DMS114 treated with DMSO at 0.1 percent for 48 hours (cell line): ENCODE data around the gene PTPRD.

Experiments used
- DNase-seq: peaks from one replicate; lab custom pipeline; 2025; ENCODE audit not compliant: unreplicated experiment; lab: John Stamatoyannopoulos, UW

Gene PTPRD

DNA sequence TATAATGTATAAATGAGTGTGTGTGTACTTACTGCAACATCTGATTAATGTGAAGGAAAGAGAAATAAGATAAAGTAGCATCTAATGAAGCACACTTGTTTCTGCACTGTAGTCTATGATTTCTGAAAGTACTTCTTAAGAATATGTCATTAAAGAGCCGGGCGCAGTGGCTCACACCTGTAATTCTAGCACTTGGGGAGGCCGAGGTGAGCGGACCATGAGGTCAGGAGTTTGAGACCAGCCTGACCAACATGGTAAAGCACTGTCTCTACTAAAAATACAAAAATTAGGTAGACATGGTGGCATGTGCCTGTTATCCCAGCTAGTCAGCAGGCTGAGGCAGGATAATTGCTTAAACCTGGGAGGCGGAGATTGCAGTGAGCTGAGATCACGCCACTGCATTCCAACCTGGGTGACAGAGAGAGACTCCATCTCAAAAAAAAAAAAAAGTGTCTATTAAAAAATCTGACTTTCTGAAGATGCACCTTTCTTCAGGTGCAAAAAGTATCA is 556.9 kb downstream of the PTPRD start:
- no peak for DNase-seq

- no peak for DNase-seq
These were observed 558.3 kb downstream of the PTPRD start for GRCh38 chr9:10054456-10054855.

DNA sequence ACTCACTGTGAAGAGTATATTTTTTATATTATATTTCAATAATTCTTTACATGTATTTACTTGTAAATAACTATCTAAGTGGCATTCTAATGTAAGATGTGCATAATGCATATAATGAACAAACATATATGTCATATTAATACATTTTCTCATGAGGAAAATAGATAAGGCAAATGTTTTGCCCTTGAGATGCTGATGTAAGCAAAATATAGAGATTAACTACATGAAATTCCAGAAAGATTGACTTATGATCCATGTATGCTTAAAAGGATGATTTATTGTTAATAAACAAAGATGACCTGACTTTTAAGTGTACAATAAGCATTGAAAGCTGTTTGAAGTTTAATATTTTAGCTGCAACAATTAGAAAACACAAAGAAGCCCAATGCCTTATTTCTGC is 559.9 kb downstream of the PTPRD start:
- DNase-seq: no peak

DNA sequence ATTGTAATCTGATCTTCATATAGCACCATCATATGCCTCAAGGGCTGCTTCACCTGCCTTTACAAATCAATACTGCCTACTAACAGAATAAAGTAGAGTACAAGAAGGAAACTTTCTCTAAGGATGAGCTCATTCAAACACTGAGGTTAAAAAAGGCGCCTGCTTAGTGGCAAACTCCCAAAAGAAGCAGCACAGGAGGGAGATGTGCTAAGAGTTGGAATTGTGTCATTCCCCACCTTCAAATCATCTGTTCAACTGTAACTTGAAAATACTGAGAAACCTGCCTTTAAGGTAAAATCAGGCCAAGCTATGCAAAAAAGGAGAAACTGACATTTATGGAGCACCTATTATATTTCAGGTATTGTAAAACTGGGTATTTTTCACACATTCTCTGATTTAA is 560.6 kb downstream of the PTPRD start:
- DNase-seq: no peak

DNA sequence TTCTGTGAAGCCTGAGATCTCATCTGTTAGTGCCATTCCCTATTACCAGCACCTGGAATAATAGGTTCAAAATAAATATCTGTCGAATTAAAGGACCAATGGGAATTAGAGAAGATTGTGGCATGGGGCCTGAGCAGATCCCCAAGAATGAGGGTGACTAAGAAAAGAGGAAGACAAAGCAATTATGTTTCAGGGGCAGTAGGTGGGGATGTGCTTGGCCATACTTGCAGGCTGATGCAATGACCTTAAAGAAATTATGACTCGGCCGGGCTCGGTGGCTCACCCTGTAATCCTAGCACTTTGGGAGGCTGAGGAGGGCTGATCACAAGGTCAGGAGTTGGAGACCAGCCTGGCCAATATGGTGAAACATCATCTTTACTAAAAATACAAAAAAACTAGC is 562.8 kb downstream of the PTPRD start:
- no peak for DNase-seq

- no peak for DNase-seq
These were observed 563.8 kb downstream of the PTPRD start for GRCh38 chr9:10048994-10049393.

GRCh38 chr9:10045598-10045997 is 567.2 kb downstream of the PTPRD start:
- peak; percentile 6 for DNase-seq

DNA sequence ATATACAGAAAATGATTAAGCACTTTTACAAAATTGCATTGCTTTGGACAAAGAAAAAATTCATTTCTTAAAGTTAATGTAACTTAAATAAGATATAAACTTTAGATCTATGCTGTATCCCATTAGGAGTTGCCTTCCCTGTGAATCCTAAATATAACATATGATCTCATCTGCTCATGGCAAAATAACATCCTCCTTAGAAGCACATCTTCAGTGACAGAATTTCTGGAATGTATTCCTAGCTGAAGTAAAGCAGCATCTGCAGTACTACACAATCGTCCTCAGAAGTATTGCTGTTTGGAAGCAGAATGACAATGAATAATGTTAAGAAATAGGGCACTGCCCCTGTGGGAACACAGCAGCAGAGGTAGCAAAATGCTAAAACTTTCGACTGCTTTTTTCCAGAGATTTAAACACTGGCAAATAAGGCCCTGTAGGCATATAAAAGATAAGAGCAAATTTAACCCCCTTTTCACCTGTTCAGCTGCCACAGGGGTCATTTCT is 571.0 kb downstream of the PTPRD start:
- no peak for DNase-seq

DNA sequence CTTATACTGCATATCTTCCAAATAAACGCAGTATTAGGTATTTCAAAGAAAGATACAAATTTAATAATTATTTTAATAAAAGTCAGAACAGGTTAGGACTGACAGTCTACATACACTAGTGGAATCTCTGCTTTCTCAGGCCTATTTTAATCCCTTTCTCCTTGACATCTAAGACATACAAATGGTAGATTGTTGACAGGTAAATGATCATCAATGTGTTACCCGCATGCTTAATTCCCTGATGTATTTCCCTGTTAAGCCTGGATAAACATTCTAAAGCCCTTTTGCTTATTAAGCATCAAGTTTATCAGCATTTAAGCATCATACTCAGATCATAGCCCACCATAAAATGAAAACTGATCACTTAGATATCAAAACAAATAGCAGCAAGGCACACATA is 576.7 kb downstream of the PTPRD start:
- DNase-seq: no peak

- no peak for DNase-seq
These were observed 580.6 kb downstream of the PTPRD start for GRCh38 chr9:10032166-10032565.

GRCh38 chr9:10026443-10026984 is 586.3 kb downstream of the PTPRD start:
- DNase-seq: no peak

GRCh38 chr9:10015755-10016154 is 597.0 kb downstream of the PTPRD start:
- DNase-seq: no peak

- DNase-seq: no peak
These were observed 597.9 kb downstream of the PTPRD start for GRCh38 chr9:10014889-10015288.

GRCh38 chr9:10009401-10009800 is 603.4 kb downstream of the PTPRD start:
- no peak for DNase-seq

GRCh38 chr9:10008101-10008799 is 604.6 kb downstream of the PTPRD start:
- no peak for DNase-seq

- DNase-seq: no peak
These were observed 605.4 kb downstream of the PTPRD start for GRCh38 chr9:10007356-10007755.

- no peak for DNase-seq
These were observed 607.6 kb downstream of the PTPRD start for GRCh38 chr9:10005206-10005605.

GRCh38 chr9:10003047-10003446 is 609.8 kb downstream of the PTPRD start:
- DNase-seq: no peak

- no peak for DNase-seq
These were observed 612.1 kb downstream of the PTPRD start for GRCh38 chr9:10000669-10001068.

DNA sequence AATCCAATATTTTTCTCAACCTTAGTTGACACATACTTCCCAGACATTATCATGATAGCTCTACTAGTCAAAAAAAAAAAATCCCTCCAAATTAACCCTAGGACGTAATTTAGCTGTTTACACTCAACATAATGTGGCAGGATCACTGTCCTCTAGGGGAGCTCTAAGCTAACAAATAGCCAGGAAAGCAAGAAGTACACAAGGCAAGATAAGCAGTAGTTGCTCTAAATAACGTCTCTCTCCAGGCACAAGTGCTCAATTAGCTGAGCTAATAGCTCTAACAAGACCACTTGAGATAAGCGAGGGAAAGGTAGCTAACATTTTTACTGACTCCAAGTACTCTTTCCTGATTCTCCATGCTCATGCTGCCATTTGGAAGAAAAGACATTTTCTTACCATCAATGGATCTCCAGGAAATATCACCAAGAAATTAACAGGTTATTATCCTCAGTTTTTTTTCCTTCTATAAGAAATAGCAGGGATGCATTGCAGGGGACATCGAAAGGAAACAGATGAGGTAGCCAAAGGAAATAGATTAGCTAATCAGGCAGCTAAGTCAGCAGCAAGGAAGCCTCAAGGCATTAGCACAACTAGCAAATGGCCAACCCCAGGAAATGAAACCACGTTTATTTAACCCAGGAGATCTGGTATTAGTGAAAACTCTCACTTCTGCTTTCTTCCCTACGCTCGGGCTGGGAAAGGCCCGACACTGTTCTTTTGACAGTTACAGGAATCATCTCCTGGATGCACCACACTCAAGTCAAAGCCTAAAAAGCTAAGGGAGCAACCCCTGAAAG is 614.1 kb downstream of the PTPRD start:
- DNase-seq: peak; percentile 11

GRCh38 chr9:9997585-9997984 is 615.2 kb downstream of the PTPRD start:
- DNase-seq: no peak

DNA sequence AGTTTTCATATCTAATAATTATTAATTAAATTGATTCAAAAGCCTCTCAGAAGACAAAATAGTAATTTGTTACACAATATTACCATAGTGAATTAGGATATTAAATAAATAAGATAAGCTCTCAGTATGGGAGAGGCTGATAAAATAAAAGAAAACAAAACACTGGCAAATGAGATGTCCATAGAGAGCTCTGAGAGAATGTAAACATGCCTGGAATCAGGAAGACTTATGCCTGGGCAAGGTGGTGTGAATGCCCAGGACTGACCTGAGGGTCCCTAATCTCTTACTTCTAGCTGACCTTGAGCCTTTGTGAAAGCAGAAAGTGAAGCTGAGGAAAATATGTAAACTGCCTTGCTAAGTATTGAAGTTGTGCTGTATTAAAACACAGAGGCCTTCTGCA is 616.5 kb downstream of the PTPRD start:
- DNase-seq: no peak
